IgD-negative memory B cell (primary cell): ENCODE results near the gene ELP4. TPM values are rescaled to one million over a fixed set of nuclear protein-coding genes. Genes with fewer than 3 reads are reported as not detected.
"Not testable (repeated sequence)": the region's sequence is repeated elsewhere in the genome, so short reads cannot be mapped to it uniquely, and the experiment has no call there.

Experiments used
- H3K27ac Mint-ChIP-seq, 3 donors: one replicate each; pipeline ENCODE4 v1.8.0; 2020 to 2022; ENCODE audit warnings: mild to moderate bottlenecking in 3 of 3, mixed read lengths in 3 of 3, moderate library complexity in 1 of 3
- H3K27me3 Mint-ChIP-seq: one replicate; pipeline ENCODE4 v1.8.0; 2021; ENCODE audit warnings: mixed read lengths
- H3K36me3 Mint-ChIP-seq: one replicate; pipeline ENCODE4 v1.8.0; 2020; ENCODE audit warnings: mild to moderate bottlenecking, mixed read lengths
- H3K4me1 Mint-ChIP-seq, 3 donors: one replicate each; pipeline ENCODE4 v1.8.0; 2020 to 2022; ENCODE audit warnings: mixed read lengths in 3 of 3, mild to moderate bottlenecking in 1 of 3
- H3K4me3 Mint-ChIP-seq, 4 donors: one replicate each; pipeline ENCODE4 v1.8.0; 2020 to 2022; ENCODE audit warnings: mild to moderate bottlenecking in 4 of 4, mixed read lengths in 4 of 4, moderate library complexity in 3 of 4
- H3K9me3 Mint-ChIP-seq, 3 donors: one replicate each; pipeline ENCODE4 v1.8.0; 2020 to 2021; ENCODE audit warnings: mixed read lengths in 3 of 3, mild to moderate bottlenecking in 1 of 3
- polyA plus RNA-seq: library from polyadenylated mRNA; unstranded; fragments of 300-500 nt; fragmentation: Illumina TruSeq; gene quantifications from one replicate; pipeline ENCODE4 v1.2.3, GENCODE V29; 2021

Gene ELP4
- polyA plus RNA-seq, 1 donor from 2014 or later: 15.3 TPM

DNA sequence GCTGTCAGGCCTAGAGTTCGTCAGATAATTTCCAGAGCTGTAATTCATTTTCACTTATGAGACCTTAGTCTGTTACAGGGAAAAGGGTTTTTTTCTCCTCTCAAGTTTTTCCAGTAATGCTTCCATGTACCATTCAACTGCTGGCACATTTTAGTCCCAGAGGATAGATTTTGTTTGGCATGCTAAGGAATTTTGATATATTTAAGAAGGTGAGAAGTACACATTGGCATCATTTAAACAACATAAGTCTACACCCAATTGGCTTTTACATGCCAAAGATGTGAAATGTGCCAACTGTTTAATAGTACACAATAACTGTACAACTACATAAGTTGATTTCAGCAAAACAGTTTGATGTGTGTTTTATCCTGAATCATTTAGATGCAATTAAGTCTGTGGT is 230.6 kb downstream of the ELP4 start:
- Mint-ChIP-seq H3K27ac (no peak overlapping the region), H3K4me3 (no peak overlapping the region), H3K4me1 (no peaks in the 10 kb centered on the region), H3K36me3 (peaks cover 8% of the 10 kb centered on the region), H3K9me3 (peaks cover 5 to 12% (median 11%) of the 10 kb centered on the region in 3 donors), H3K27me3 (no peaks in the 10 kb centered on the region)

DNA sequence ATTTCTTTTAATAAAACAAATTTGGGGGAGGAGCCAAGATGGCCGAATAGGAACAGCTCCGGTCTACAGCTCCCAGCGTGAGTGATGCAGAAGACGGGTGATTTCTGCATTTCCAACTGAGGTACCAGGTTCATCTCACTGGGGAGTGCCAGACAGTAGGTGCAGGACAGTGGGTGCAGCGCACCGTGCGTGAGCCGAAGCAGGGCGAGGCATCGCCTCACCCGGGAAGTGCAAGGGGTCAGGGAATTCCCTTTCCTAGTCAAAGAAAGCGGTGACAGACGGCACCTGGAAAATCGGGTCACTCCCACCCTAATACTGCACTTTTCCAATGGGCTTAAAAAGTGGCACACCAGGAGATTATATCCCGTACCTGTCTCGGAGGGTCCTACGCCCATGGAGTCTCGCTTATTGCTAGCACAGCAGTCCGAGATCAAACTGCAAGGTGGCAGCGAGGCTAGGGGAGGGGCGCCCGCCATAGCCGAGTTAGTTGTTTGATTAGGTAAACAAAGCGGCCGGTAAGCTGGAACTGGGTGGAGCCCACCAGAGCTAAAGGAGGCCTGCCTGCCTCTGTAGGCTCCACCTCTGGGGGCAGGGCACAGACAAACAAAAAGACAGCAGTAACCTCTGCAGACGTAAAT is 231.3 kb downstream of the ELP4 start:
- H3K27me3 Mint-ChIP-seq, H3K27ac Mint-ChIP-seq, H3K4me1 Mint-ChIP-seq, H3K36me3 Mint-ChIP-seq, H3K4me3 Mint-ChIP-seq: not testable (repeated sequence)
- peaks cover 3 to 12% (median 11%) of the 10 kb centered on the region in 3 donors for H3K9me3 Mint-ChIP-seq

DNA sequence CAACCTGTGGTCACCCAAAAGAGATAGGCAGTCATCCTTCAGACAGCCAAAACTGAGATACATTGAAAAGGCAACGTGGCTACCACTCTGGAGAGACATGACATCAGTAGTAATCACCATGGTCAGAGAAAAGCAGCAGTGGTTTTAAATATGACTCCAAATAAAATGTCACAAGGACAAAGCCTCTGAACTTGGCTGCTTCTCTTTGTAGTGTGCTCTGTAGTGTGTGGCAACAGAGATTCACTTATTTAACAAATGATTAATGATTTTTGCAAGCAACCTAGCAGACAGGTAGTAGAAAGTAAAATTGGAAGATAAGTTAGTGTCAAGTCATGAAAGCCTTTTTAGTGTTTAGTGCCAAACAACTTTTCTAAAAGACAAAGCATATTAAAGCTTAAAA is 238.0 kb downstream of the ELP4 start:
- no peak overlapping the region for H3K4me3 Mint-ChIP-seq

DNA sequence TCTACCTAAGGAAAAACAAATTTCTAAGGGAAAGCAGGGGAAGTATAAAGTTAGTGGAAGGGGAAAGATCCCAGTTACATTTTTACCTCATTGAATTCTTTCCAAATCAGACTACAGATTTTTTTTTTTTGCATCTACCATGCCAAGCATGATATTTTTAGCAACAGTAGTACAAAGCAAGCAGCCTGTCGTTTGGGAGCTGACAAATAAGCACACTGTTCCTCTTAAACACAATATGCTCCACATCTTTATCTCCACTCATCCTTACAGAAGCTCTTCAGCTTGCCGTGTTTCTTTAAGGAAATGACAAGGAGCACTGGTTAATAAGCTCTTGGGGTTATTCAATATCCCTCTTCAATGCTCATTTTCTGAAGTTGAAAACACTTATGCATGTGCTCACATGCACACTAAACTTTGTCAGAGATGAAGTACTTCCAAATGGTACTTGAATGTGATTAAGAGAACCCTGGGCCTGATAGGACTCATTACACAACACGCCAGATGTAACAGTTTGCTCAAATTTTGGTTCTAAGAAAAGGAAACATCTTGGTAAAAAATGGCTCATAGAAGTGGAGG is 247.8 kb downstream of the ELP4 start:
- Mint-ChIP-seq H3K27ac (no peak overlapping the region), H3K27me3 (no peaks in the 10 kb centered on the region), H3K9me3 (no peaks in the 10 kb centered on the region), H3K4me3 (no peak overlapping the region), H3K36me3 (peaks cover 4% of the 10 kb centered on the region), H3K4me1 (no peaks in the 10 kb centered on the region)

More for the DNA sequence above, 238.0 kb downstream of the ELP4 start:
- Mint-ChIP-seq H3K4me1 (no peaks in the 10 kb centered on the region), H3K9me3 (peaks cover 0 to 7% (median 1%) of the 10 kb centered on the region in 3 donors), H3K27ac (no peak overlapping the region), H3K27me3 (no peaks in the 10 kb centered on the region), H3K36me3 (peaks cover 7% of the 10 kb centered on the region)

DNA sequence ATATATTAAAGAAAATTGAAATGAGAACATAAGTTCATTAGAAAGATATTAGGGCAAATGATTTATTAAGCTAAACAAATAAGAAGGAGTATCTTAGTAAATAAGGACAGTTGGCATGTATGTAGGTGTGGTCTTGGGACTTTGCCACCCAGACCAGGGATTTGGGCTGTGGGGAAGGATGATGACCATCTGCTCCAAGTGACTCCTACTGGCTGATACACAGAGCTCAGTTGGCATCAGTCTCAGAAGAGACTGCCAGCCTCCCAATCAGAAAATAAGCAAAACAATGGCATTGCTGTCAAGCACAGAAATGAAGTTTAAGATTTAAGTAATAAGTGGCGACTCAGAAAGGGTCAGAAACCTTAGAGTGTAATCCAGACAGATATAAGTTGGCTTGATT is 252.1 kb downstream of the ELP4 start:
- H3K27ac Mint-ChIP-seq: peak overlapping the region in 1 of 3 donors; percentile 2

DNA sequence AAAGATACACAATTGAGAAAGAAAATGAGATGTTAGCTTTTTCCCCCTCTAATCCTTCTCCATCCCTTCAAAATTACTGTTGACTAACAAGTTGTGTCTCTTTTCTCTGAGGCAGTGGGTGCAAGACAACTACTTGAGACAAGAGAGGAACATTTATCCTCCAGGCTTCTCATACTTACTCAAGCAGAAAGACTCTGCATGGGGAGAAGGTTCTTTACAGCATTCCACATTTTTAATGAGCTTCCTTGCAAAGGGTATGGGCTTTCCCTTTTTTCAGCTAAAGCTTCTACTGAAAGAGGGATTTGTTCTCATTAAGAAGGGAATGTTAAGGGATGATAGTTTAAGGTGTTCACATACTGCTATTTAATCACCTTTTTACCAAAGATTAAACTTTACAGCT is 253.7 kb downstream of the ELP4 start:
- no peaks in the 10 kb centered on the region for H3K36me3 Mint-ChIP-seq
- no peak overlapping the region for H3K27ac Mint-ChIP-seq
- no peaks in the 10 kb centered on the region for H3K4me1 Mint-ChIP-seq
- no peaks in the 10 kb centered on the region for H3K27me3 Mint-ChIP-seq
- H3K4me3 Mint-ChIP-seq: no peak overlapping the region
- no peaks in the 10 kb centered on the region for H3K9me3 Mint-ChIP-seq

More for the DNA sequence above, 252.1 kb downstream of the ELP4 start:
- H3K4me3 Mint-ChIP-seq: no peak overlapping the region
- H3K36me3 Mint-ChIP-seq: no peaks in the 10 kb centered on the region
- H3K9me3 Mint-ChIP-seq: no peaks in the 10 kb centered on the region
- no peaks in the 10 kb centered on the region for H3K4me1 Mint-ChIP-seq
- no peaks in the 10 kb centered on the region for H3K27me3 Mint-ChIP-seq

DNA sequence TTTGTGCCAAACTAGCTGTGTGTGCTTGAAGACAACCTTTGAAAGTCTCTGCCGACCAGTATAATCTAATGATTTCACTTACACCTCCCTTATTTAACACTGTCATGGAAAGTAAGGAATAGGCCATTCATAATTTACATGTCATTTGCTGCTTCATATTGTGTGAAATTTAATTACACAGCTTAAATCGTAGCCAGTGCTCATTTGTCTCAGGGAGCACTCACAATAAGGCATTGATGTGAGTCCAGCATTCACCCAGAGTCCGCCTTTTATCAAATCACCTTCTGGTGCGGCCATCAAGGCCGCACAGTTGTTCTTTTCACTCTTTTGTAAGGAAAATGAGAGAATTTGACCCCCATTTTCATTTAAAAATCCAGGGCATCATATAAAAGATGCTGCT is 254.7 kb downstream of the ELP4 start:
- Mint-ChIP-seq H3K4me1 (no peaks in the 10 kb centered on the region), H3K9me3 (no peaks in the 10 kb centered on the region)

DNA sequence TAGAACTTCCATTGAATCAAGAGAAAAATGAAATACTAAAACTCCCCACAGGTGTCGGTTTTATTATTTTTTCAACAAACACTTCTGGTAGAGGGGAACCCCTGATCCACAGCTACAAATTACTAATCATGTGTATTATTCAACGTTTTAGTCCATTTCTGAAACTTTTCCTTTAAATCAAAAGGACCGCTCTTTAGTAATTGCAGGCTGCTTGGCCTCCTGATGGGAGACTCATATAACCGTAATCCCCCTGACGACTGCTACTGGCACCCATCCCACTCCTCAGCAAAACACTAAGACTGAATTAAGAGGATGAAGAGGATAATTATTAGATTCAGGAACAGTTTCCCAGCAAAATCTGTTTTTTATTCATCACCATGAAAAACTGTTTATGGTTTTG is 255.2 kb downstream of the ELP4 start:
- Mint-ChIP-seq H3K27ac (no peak overlapping the region), H3K4me1 (no peaks in the 10 kb centered on the region), H3K9me3 (no peaks in the 10 kb centered on the region), H3K36me3 (no peaks in the 10 kb centered on the region), H3K27me3 (no peaks in the 10 kb centered on the region), H3K4me3 (no peak overlapping the region)

More for the DNA sequence above, 254.7 kb downstream of the ELP4 start:
- Mint-ChIP-seq H3K4me3 (no peak overlapping the region), H3K27ac (no peak overlapping the region), H3K27me3 (no peaks in the 10 kb centered on the region), H3K36me3 (no peaks in the 10 kb centered on the region)

DNA sequence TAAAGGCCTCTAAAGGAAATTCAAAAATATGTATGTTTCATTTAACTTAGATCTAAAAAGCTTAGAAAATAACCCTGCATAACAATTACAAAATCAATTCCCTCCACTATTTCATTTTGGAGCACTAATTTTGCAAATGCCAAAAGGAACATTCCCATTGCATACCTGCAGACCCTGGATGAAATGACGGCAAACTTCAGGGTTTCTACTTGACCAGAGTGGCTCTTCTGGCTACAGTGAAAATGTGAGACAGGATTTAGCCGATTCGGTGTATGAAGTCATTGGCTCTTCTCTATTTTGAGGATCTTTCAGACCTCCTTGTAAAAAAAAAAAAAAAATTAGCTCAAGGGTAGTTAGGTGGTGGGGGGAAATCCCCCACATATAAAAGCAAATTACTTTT is 257.5 kb downstream of the ELP4 start:
- Mint-ChIP-seq H3K4me1 (no peaks in the 10 kb centered on the region), H3K36me3 (peaks cover 4% of the 10 kb centered on the region), H3K27ac (no peak overlapping the region), H3K27me3 (no peaks in the 10 kb centered on the region), H3K9me3 (no peaks in the 10 kb centered on the region), H3K4me3 (no peak overlapping the region)

DNA sequence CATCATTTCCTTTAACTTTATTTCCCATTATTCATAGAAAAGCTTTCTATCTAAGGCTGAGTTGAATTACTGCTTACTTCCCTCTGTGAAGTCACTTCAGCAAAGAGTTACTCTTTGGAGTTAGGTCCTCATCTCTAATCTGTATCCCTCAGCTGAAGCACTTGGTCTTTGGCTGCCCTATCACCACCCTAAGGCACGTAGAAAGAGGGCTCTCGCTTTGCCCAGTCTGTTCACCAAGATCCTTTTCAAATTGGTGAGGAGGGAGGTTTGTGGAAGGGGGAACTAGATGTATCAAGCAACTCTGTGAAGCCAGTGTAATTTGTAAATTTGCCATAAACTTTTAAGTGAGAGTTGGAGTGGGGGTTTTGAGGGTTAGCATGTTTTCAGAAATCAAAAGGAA is 258.1 kb downstream of the ELP4 start:
- no peaks in the 10 kb centered on the region for H3K4me1 Mint-ChIP-seq
- H3K36me3 Mint-ChIP-seq: peaks cover 8% of the 10 kb centered on the region
- H3K27me3 Mint-ChIP-seq: no peaks in the 10 kb centered on the region
- H3K9me3 Mint-ChIP-seq: no peaks in the 10 kb centered on the region
- H3K4me3 Mint-ChIP-seq: no peak overlapping the region
- no peak overlapping the region for H3K27ac Mint-ChIP-seq

DNA sequence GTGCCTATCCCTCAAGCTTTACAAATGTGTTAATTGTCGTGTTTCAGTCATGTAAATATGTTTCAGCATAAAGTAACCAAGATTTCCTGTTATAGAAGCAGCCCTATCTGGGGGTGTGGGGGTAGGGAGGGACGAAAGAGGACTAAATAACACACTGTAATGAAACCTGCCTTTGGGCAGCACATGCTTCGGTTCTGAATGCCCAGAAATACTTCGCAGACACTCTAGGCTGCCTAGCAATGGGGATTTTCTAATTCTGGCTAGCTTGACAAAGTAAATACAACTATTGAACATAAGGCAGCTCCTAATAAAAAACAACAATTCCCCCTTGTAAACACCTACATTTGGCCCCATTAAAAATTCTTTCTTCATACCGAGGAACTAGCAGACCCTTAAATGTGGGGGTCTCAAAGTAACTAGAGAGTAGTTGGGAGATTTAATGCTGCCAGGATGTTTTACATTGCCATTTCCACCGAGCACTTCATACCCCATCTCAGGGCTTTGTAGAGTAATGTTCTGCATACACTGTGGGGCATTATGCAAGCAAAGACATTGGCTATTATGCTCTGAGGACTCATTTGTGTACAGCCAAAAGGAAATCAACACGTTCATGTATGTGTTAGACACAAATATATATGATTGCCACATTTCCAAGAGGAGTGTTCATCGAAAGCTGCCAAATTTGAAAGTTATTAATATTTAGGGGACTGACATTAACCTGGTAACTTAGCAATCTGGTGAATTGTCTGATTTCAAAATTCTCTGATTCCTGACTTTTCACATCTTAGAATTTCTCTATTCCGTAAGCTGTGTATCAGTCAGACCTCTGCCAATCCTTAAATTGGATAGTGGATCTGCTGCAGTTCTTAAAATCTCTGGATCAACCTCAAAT is 259.4 kb downstream of the ELP4 start:
- Mint-ChIP-seq H3K27me3 (no peaks in the 10 kb centered on the region), H3K36me3 (peaks cover 11% of the 10 kb centered on the region), H3K27ac (peak overlapping the region in 1 of 3 donors; percentile 46), H3K4me3 (no peak overlapping the region), H3K9me3 (no peaks in the 10 kb centered on the region), H3K4me1 (no peaks in the 10 kb centered on the region)

DNA sequence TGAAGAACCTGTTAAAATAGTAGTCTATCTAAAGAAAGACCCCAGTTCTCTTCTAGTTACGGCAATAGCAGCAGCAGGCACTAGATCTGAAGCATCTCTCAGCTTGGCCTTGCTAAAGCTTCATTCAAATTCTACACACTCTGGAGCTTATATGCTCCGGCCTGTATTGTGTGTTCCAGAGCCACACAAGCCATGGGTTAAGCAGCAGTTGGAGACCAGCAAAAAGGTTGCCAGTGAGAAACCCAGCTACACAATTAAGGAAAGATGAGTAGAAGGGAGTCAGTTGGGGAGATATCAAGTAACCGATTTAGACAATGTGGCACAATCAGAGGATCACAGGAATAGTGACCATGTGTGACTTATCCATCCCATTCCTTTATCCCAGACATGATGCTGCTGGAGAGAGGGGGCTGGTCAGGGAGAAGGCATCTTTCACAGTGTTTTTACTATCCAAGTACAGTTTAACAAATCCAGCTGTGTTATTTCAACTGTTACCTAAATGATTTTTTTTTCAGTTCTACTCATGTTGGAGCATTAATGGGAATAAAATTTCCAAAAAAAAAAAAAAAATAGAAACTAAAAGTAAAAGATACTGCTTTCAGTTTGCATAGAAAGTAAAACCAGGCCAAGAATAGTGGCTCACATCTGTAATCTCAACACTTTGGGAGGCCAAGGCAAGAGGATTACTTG is 260.6 kb downstream of the ELP4 start:
- Mint-ChIP-seq H3K27ac (no peak overlapping the region), H3K4me1 (no peaks in the 10 kb centered on the region), H3K9me3 (no peaks in the 10 kb centered on the region), H3K36me3 (peaks cover 11% of the 10 kb centered on the region), H3K4me3 (no peak overlapping the region), H3K27me3 (no peaks in the 10 kb centered on the region)

DNA sequence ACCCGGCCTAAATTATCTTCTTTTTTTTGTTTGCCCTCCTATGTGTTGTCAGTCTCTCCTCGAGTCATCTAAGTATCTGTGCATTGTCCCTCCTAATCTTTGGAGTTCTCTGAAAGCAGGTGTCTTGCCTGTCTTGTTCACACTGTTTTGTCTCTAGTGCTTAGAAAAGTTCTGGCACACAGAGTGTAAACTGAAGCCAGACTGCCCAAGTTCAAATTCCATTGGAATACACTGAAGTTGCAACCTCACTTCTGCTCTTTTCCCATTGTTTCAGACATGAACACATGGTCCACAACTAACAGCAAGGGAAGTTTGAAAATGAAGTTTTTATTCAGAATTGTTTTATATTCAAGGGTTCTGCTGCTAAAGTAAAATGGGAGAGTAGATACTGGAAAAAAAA is 262.8 kb downstream of the ELP4 start:
- Mint-ChIP-seq H3K27me3 (no peaks in the 10 kb centered on the region), H3K9me3 (peaks cover 1 to 3% (median 2%) of the 10 kb centered on the region in 3 donors), H3K4me1 (no peaks in the 10 kb centered on the region), H3K27ac (no peak overlapping the region), H3K36me3 (peaks cover 12% of the 10 kb centered on the region), H3K4me3 (peak overlapping the region in 1 of 4 donors; percentile 19)

DNA sequence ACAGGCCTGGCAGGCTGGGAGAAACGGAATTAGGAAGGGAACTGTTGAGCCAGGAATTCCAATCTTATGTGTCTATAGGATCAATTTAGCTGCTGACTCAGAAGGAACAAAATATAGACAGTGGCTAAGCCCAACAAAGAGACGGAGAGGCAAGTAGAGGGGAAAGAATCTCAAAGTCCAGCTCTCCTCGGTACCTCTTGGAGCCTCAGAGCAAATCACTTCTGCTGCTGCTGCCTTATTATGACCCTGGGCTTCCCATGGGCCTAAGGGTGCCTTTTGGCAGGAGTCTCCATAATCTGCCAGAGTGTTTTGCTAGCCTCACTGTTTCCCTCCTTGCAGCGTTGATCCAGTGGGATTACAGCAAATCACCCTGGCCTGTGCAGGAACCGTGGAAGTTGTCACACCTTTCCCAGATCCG is 269.8 kb downstream of the ELP4 start:
- Mint-ChIP-seq H3K27me3 (no peaks in the 10 kb centered on the region), H3K27ac (no peak overlapping the region), H3K36me3 (peaks cover 8% of the 10 kb centered on the region), H3K4me1 (no peaks in the 10 kb centered on the region), H3K9me3 (peaks cover 1 to 3% (median 3%) of the 10 kb centered on the region in 3 donors), H3K4me3 (no peak overlapping the region)

DNA sequence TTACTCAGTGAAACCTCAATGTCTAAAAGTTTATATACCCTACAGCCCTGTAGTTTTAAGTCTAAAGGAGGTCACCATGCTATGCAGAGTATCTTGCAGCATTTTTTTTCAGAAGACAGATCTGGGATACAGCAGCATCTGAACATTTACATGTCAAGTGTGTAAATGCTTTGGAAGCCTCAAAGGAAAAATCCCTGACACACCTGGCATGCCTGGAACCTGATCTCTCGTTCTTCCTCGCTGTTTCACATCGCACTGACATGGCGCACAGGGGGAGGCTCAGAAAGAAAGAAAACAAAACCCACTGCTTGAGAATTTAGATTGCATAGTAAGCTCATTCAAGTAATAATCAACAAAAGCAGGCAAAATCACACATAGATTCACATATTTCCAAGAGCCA is 270.5 kb downstream of the ELP4 start:
- Mint-ChIP-seq H3K4me3 (no peak overlapping the region), H3K36me3 (peaks cover 8% of the 10 kb centered on the region), H3K27ac (no peak overlapping the region), H3K4me1 (no peaks in the 10 kb centered on the region), H3K27me3 (no peaks in the 10 kb centered on the region), H3K9me3 (peaks cover 1 to 3% (median 3%) of the 10 kb centered on the region in 3 donors)
